Ovary (tissue), 9 donors: ENCODE data around the gene EXT2. TPM values are rescaled to one million over a fixed set of nuclear protein-coding genes. Genes with fewer than 3 reads are reported as not detected.

Experiments used
- DNase-seq, 5 donors: peaks; one replicate each; pipeline ENCODE4 v3.0.0-alpha.2; 2019 to 2020
- H3K27ac ChIP-seq, 2 donors: fragments of 200-600 bp; one replicate each; pipeline versions ENCODE4 v1.5.1 to v1.8.0; 2019 to 2022
- H3K27me3 ChIP-seq: fragments of 200-600 bp; one replicate; pipeline ENCODE4 v1.8.0; 2022
- H3K36me3 ChIP-seq: fragments of 200-600 bp; sonication (generic); one replicate; pipeline ENCODE4 v1.5.1; 2019
- H3K4me1 ChIP-seq: one replicate; pipeline ENCODE4 v1.8.1; 2013; ENCODE audit warnings: mild to moderate bottlenecking, moderate library complexity; ENCODE audit not compliant: insufficient read depth
- H3K4me3 ChIP-seq: fragments of 200-600 bp; sonication (generic); one replicate; pipeline ENCODE4 v1.5.1; 2017
- H3K9me3 ChIP-seq, 2 donors: fragments of 200-600 bp in 1 of 2; sonication (generic) in 1 of 2; one replicate each; pipeline versions ENCODE4 v1.5.1 to v1.8.1; 2013 to 2019; ENCODE audit warnings: mild to moderate bottlenecking in 1 of 2, moderate library complexity in 1 of 2
- CTCF ChIP-seq, 3 donors: fragments of 450-650 bp in 2 of 3; fragments of 200-600 bp in 1 of 3; IDR thresholded peaks; one replicate each; pipeline versions ENCODE4 v1.5.1 to v1.8.0; 2016 to 2022; ENCODE audit warnings: antibody characterized with exemption in 3 of 3, mild to moderate bottlenecking in 1 of 3
- EP300 ChIP-seq: sonication (generic); formaldehyde crosslinking; IDR thresholded peaks from one replicate; pipeline ENCODE4 v1.6.1; 2017; ENCODE audit warnings: antibody characterized with exemption
- POLR2A ChIP-seq: fragments of 450-650 bp; IDR thresholded peaks from one replicate; pipeline ENCODE4 v1.6.1; 2017; ENCODE audit warnings: antibody characterized with exemption, mild to moderate bottlenecking, moderate library complexity
- WGBS, 3 donors: extraction: QIAGEN DNeasy Blood & Tissue Kit in 1 of 3; methylation state at CpG; one replicate each; pipeline versions ENCODE4 v1.1.5 to v1.1.7; 2013 to 2017; 5-methylcytosine and 5-hydroxymethylcytosine counted together
- intact Hi-C, 4 donors: fragments of 100-400 bp; cut with DNase I; formaldehyde crosslinking; loops; one replicate each; pipeline versions ENCODE4 v1.11.0 to v1.15.1; 2022 to 2023
- polyA plus RNA-seq, 2 donors: library from polyadenylated mRNA; stranded (reverse); fragments of 200-250 nt in 1 of 2; fragments of 350-450 nt in 1 of 2; fragmentation: Illumina TruSeq in 1 of 2; extraction: RNeasy Lipid Tissue Mini Kit (QIAGEN cat#74804) in 1 of 2; gene quantifications; one replicate each; pipeline ENCODE4 v1.2.3, GENCODE V29; 2013 to 2014
- total RNA-seq, 7 donors: library from RNA; depleted of rRNA in 2 of 7; stranded (reverse); fragments of >200 nt in 2 of 7; fragmentation: NEBNext Ultra II Directional in 3 of 7; extraction: Animal tissue kit (Norgen Biotek cat#: 25700) in 3 of 7; gene quantifications; one replicate each; pipeline versions ENCODE4 v1.1.0 to v1.2.4, GENCODE V29; 2016 to 2023
- donor health status: DM: no; HTN: no; CAD: no; lungs with moderate emphysema.
- donor health status: DM: no; HTN: no; CAD: no.
- donor health status: Bipolar disorder and iron deficiency.
- donor health status: DM: yes; HTN: yes; CAD: no.
- donor health status: DM: no; HTN: no; CAD: no.
- donor health status: DM: yes; HTN: yes; CAD: no.

EXT2 gene
- total and polyA plus RNA-seq, 9 donors: 38.0 to 88.8 (median 47.1) TPM

GRCh38 chr11:44281151-44281550 lies 185.7 kb downstream of the EXT2 start:
- DNase-seq: no peak
- no peak for TF ChIP-seq POLR2A
- TF ChIP-seq EP300: no peak
- TF ChIP-seq CTCF (IDR thresholded peaks at IDR 0.05): no peak
- Histone ChIP-seq H3K36me3 (no peaks in the 10 kb centered on the region), H3K9me3 (no peaks in the 10 kb centered on the region), H3K27me3 (no peaks in the 10 kb centered on the region), H3K4me1 (no peaks in the 10 kb centered on the region), H3K4me3 (no peak overlapping the region), H3K27ac (no peak overlapping the region)
- intact Hi-C loops: loop anchor here in 1 of 4 donors (10.0 kb wide), 1 partner anchor 344 kb away; no protein-coding TSS in a partner anchor
- 91 to 93% (median 92%) methylated on average over 9 of the region's 9 CpGs for WGBS, 3 donors

- Histone ChIP-seq H3K4me1 (no peaks in the 10 kb centered on the region), H3K4me3 (no peak overlapping the region), H3K27ac (no peak overlapping the region), H3K36me3 (no peaks in the 10 kb centered on the region), H3K27me3 (no peaks in the 10 kb centered on the region), H3K9me3 (no peaks in the 10 kb centered on the region)
- TF ChIP-seq EP300 (no peak), CTCF (IDR thresholded peaks at IDR 0.05) (no peak), POLR2A (no peak)
- WGBS, 3 donors: 84 to 92% (median 87%) methylated on average over 5 of the region's 5 CpGs
- DNase-seq: no peak
- intact Hi-C loops: loop anchor here in 1 of 4 donors (10.0 kb wide), 1 partner anchor 342 kb away; no protein-coding TSS in a partner anchor
Measured at GRCh38 chr11:44282620-44283019, 187.1 kb downstream of the EXT2 start.

- H3K27me3 ChIP-seq: no peaks in the 10 kb centered on the region
- TF ChIP-seq CTCF (IDR thresholded peaks at IDR 0.05): no peak
- TF ChIP-seq EP300: no peak
Measured at GRCh38 chr11:44285756-44286155, 190.3 kb downstream of the EXT2 start.

GRCh38 chr11:44286268-44286880 lies 190.9 kb downstream of the EXT2 start:
- peak; percentile 38 to 65 (median 64) for TF ChIP-seq CTCF (IDR thresholded peaks at IDR 0.05)
- no peak for TF ChIP-seq EP300
- Histone ChIP-seq H3K4me1 (no peaks in the 10 kb centered on the region), H3K4me3 (no peak overlapping the region), H3K9me3 (no peaks in the 10 kb centered on the region), H3K36me3 (no peaks in the 10 kb centered on the region), H3K27ac (no peak overlapping the region), H3K27me3 (no peaks in the 10 kb centered on the region)
- intact Hi-C loops: loop anchor here (5.0 to 10.0 kb wide), 2 partner anchors 251 to 338 kb away; no protein-coding TSS in a partner anchor
- 60 to 64% (median 63%) methylated on average over 10 of the region's 10 CpGs for WGBS, 3 donors
- DNase-seq: peak in 3 of 5 donors; percentile 36 to 54 (median 40)

More at GRCh38 chr11:44285756-44286155, 190.3 kb downstream of the EXT2 start:
- Histone ChIP-seq H3K4me3 (no peak overlapping the region), H3K36me3 (no peaks in the 10 kb centered on the region), H3K27ac (no peak overlapping the region), H3K9me3 (no peaks in the 10 kb centered on the region), H3K4me1 (no peaks in the 10 kb centered on the region)
- no peak for DNase-seq
- intact Hi-C loops: loop anchor here (5.0 to 10.0 kb wide), 2 partner anchors 252 to 339 kb away; no protein-coding TSS in a partner anchor
- 40 to 64% (median 42%) methylated on average over 2 of the region's 2 CpGs for WGBS, 3 donors
